GM18519 (cell line): Measurements from ENCODE around the gene SYT1.
"Not testable (repeated sequence)": the region's sequence is repeated elsewhere in the genome, so short reads cannot be mapped to it uniquely, and the experiment has no call there.

Experiments
- ATAC-seq: cut with Tn5 transposase; IDR thresholded peaks from one replicate; pipeline ENCODE4 v1.9.1; 2021; ENCODE audit warnings: mild to moderate bottlenecking, moderate library complexity; ENCODE audit not compliant: unreplicated experiment, low FRiP score

SYT1 gene

GRCh38 chr12:79422060-79422812 lies 557.7 kb downstream of the SYT1 start:
- ATAC-seq, result no peak

- no peak for ATAC-seq
Measured at GRCh38 chr12:79423560-79423959, 559.0 kb downstream of the SYT1 start.

GRCh38 chr12:79424109-79424721 lies 559.6 kb downstream of the SYT1 start:
- no peak for ATAC-seq

GRCh38 chr12:79426121-79426520 lies 561.5 kb downstream of the SYT1 start:
- no peak for ATAC-seq

- not testable (repeated sequence) for ATAC-seq
Measured at GRCh38 chr12:79426744-79427143, 562.2 kb downstream of the SYT1 start.

- no peak for ATAC-seq
Measured at GRCh38 chr12:79433465-79434072, 569.0 kb downstream of the SYT1 start.

GRCh38 chr12:79434561-79434960 lies 570.0 kb downstream of the SYT1 start:
- ATAC-seq, result no peak

- ATAC-seq, result no peak
Measured at GRCh38 chr12:79435742-79436141, 571.2 kb downstream of the SYT1 start.

- ATAC-seq, result no peak
Measured at GRCh38 chr12:79438480-79439174, 574.1 kb downstream of the SYT1 start.

- no peak for ATAC-seq
Measured at GRCh38 chr12:79439175-79439825, 574.7 kb downstream of the SYT1 start.

- no peak for ATAC-seq
Measured at GRCh38 chr12:79441534-79441933, 577.0 kb downstream of the SYT1 start.

GRCh38 chr12:79442396-79442795 lies 577.8 kb downstream of the SYT1 start:
- ATAC-seq, result no peak

- ATAC-seq, result no peak
Measured at GRCh38 chr12:79444089-79444488, 579.5 kb downstream of the SYT1 start.

GRCh38 chr12:79448816-79449215 lies 584.2 kb downstream of the SYT1 start:
- ATAC-seq, result no peak

- ATAC-seq, result no peak
Measured at GRCh38 chr12:79451365-79451764, 586.8 kb downstream of the SYT1 start.

- no peak for ATAC-seq
Measured at GRCh38 chr12:79451978-79452377, 587.4 kb downstream of the SYT1 start.

GRCh38 chr12:79452906-79453305 lies 588.3 kb downstream of the SYT1 start:
- ATAC-seq, result no peak

GRCh38 chr12:79453820-79454219 lies 589.2 kb downstream of the SYT1 start:
- no peak for ATAC-seq

GRCh38 chr12:79454338-79454843 lies 589.8 kb downstream of the SYT1 start:
- ATAC-seq, result no peak

- no peak for ATAC-seq
Measured at GRCh38 chr12:79455286-79455685, 590.7 kb downstream of the SYT1 start.
